Loucy (cell line): ENCODE results near the gene UBE4B.

Source experiments
- EZH2phosphoT487 ChIP-seq: fragments of 200-600 bp; IDR thresholded peaks from 2 replicates; pipeline ENCODE4 v1.6.1; 2018; ENCODE audit warnings: antibody characterized with exemption, mild to moderate bottlenecking, moderate library complexity, borderline replicate concordance
- TF ChIP-seq, protein P1 (sequence below): fragments of 200-600 bp; sonication (generic); conservative IDR thresholded peaks from 2 replicates; pipeline ENCODE4 v1.5.1; 2014; ENCODE audit warnings: mild to moderate bottlenecking, antibody characterized with exemption, low read length

DNA sequence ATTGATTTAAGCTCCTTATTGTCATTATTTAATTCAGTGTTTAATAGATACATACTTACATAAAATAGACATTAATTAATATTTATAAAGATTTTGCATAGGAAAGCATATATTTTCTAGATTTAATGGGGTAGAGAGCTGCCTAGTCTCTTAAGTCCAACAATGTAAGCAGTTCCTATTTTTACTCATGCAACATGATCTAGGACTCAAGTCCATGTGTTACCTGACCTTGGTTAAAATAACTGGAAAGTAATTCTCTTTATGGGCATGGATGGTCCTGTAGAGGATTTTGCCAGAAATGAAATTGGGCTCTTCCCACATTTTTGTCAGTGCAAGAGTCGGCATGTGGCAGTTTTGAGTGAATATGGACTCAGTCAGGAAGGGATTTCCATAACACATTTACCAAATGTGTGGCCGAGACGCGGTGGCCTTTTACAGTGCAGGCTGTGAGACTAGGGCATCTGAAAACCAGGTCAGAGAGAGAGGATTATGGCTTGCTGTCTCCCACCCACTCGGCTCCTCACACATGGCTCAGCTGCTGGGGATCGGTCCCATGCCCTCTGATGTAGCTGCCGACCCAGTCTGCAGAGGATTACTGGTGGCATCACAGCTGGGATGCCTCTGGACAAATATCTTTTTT lies 171.4 kb downstream of the UBE4B start:
- TF ChIP-seq, protein P1, sequence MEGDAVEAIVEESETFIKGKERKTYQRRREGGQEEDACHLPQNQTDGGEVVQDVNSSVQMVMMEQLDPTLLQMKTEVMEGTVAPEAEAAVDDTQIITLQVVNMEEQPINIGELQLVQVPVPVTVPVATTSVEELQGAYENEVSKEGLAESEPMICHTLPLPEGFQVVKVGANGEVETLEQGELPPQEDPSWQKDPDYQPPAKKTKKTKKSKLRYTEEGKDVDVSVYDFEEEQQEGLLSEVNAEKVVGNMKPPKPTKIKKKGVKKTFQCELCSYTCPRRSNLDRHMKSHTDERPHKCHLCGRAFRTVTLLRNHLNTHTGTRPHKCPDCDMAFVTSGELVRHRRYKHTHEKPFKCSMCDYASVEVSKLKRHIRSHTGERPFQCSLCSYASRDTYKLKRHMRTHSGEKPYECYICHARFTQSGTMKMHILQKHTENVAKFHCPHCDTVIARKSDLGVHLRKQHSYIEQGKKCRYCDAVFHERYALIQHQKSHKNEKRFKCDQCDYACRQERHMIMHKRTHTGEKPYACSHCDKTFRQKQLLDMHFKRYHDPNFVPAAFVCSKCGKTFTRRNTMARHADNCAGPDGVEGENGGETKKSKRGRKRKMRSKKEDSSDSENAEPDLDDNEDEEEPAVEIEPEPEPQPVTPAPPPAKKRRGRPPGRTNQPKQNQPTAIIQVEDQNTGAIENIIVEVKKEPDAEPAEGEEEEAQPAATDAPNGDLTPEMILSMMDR = no peak
- TF ChIP-seq EZH2phosphoT487 = no peak
